PC-3 (cell line): ENCODE data around the gene CTNNA3. TPM values are rescaled to one million over a fixed set of nuclear protein-coding genes. Genes with fewer than 3 reads are reported as not detected.
A peak's percentile ranks its signal among the peaks of the same experiment; 100 is the strongest.

Experiments
- ATAC-seq: fragments of 200-7000 bp; cut with Tn5 transposase; 2 replicates; pipeline ENCODE4 v1.9.1; 2020; ENCODE audit warnings: mild to moderate bottlenecking, moderate library complexity
- BruUV-seq: library from RNA; stranded (reverse); fragments of 400-500 nt; replicated peaks from 2 replicates; lab custom pipeline; 2021; lab: Mats Ljungman, UMichigan
- CTCF ChIA-PET: fragments of 300-600 bp; sonication (Branson Sonifier 250); formaldehyde crosslinking; loops from one replicate; lab custom pipeline; 2022; ENCODE audit warnings: antibody characterized with exemption; lab: Charles Lee
- POLR2A ChIA-PET: fragments of 300-600 bp; sonication (Branson Sonifier 250); formaldehyde crosslinking; loops from one replicate; lab custom pipeline; 2022; ENCODE audit warnings: antibody characterized with exemption; ENCODE audit not compliant: unreplicated experiment; lab: Charles Lee
- DNase-seq: peaks from one replicate; pipeline ENCODE4 v3.0.0-alpha.2; 2015
- H2AFZ ChIP-seq: fragments of 300-600 bp; sonication (generic); 2 replicates; pipeline ENCODE4 v1.6.0; 2016; ENCODE audit warnings: antibody characterized with exemption, low read length
- H3F3A ChIP-seq: fragments of 300-600 bp; sonication (generic); one replicate; pipeline ENCODE4 v1.6.0; 2017; ENCODE audit warnings: antibody characterized with exemption, low read length, control low read depth, mild to moderate bottlenecking; ENCODE audit not compliant: unreplicated experiment
- H3K27ac ChIP-seq: fragments of 300-600 bp; sonication (generic); 2 replicates; pipeline ENCODE4 v1.5.1; 2016; ENCODE audit warnings: mild to moderate bottlenecking, low read length
- H3K27me3 ChIP-seq: fragments of 300-600 bp; sonication (generic); 2 replicates; pipeline ENCODE4 v1.6.1; 2016; ENCODE audit warnings: low read length, mixed read lengths
- H3K36me3 ChIP-seq: fragments of 300-600 bp; sonication (generic); 2 replicates; pipeline ENCODE4 v1.6.1; 2016; ENCODE audit warnings: low read depth, mixed run types, low read length, mixed read lengths
- H3K4me1 ChIP-seq: fragments of 300-600 bp; sonication (generic); 2 replicates; pipeline ENCODE4 v1.5.1; 2016; ENCODE audit warnings: low read length; ENCODE audit not compliant: insufficient read depth
- H3K4me2 ChIP-seq: fragments of 300-600 bp; sonication (generic); 2 replicates; pipeline ENCODE4 v1.6.0; 2016; ENCODE audit warnings: low read length
- H3K4me3 ChIP-seq: fragments of 300-600 bp; sonication (generic); 2 replicates; pipeline ENCODE4 v1.5.1; 2016; ENCODE audit warnings: mild to moderate bottlenecking, low read length, mixed read lengths
- H3K79me2 ChIP-seq: fragments of 300-600 bp; sonication (generic); 2 replicates; pipeline ENCODE4 v1.6.1; 2017; ENCODE audit warnings: low read length, mixed read lengths
- H3K9ac ChIP-seq: fragments of 300-600 bp; sonication (generic); 2 replicates; pipeline ENCODE4 v1.6.0; 2016; ENCODE audit warnings: mild to moderate bottlenecking, low read length
- H3K9me2 ChIP-seq: fragments of 300-600 bp; sonication (generic); replicated peaks from 2 replicates; pipeline ENCODE4 v1.6.1; 2016; ENCODE audit warnings: mixed run types, low read length, mixed read lengths
- H3K9me3 ChIP-seq: fragments of 300-600 bp; sonication (generic); 2 replicates; pipeline ENCODE4 v1.6.1; 2016; ENCODE audit warnings: low read length, mixed read lengths
- H4K20me1 ChIP-seq: fragments of 300-600 bp; sonication (generic); 2 replicates; pipeline ENCODE4 v1.6.1; 2016; ENCODE audit warnings: low read length, mixed read lengths
- CTCF ChIP-seq: fragments of 300-600 bp; sonication (generic); conservative IDR thresholded peaks from 2 replicates; pipeline ENCODE4 v1.5.1; 2017; ENCODE audit warnings: antibody characterized with exemption, low read depth, mild to moderate bottlenecking, low read length
- EZH2 ChIP-seq: fragments of 300-600 bp; sonication (generic); IDR thresholded peaks from one replicate; pipeline ENCODE4 v1.6.1; 2017; ENCODE audit warnings: antibody characterized with exemption, mild to moderate bottlenecking, low read length; ENCODE audit not compliant: unreplicated experiment
- EZH2phosphoT487 ChIP-seq: fragments of 300-600 bp; sonication (generic); IDR thresholded peaks from 2 replicates; pipeline ENCODE4 v1.6.1; 2018; ENCODE audit warnings: mild to moderate bottlenecking, antibody characterized with exemption, low read length, borderline replicate concordance
- intact Hi-C: fragments of 100-400 bp; cut with micrococcal nuclease; formaldehyde crosslinking; loops from 2 replicates; pipeline ENCODE4 v1.9.0; 2023
- total RNA-seq: library from RNA; depleted of rRNA; stranded (reverse); fragments of >200 nt; gene quantifications from 2 replicates; pipeline ENCODE4 v1.2.3, GENCODE V29; 2014

The CTNNA3 gene
- total RNA-seq, 1 experiment from 2014 or later = 1.9 TPM

- Histone ChIP-seq H3K9me2 (no peaks in the 10 kb centered on the region), H3K79me2 (no peaks in the 10 kb centered on the region), H3K36me3 (no peaks in the 10 kb centered on the region), H3F3A (peaks cover 5% of the 10 kb centered on the region), H2AFZ (no peak overlapping the region), H3K4me3 (no peak overlapping the region), H3K4me2 (no peak overlapping the region), H3K4me1 (peaks cover 32% of the 10 kb centered on the region), H4K20me1 (no peaks in the 10 kb centered on the region), H3K9ac (no peak overlapping the region), H3K27ac (no peak overlapping the region), H3K9me3 (no peaks in the 10 kb centered on the region), H3K27me3 (no peaks in the 10 kb centered on the region)
- ChIA-PET POLR2A (no interaction called here), CTCF (no interaction called here)
- BruUV-seq = no TSS peak
- intact Hi-C loops = no loop called here
- DNase-seq (no peak), ATAC-seq (no peak)
- no peak for TF ChIP-seq CTCF
- TF ChIP-seq EZH2 = no peak
- no peak for TF ChIP-seq EZH2phosphoT487
Observed at GRCh38 chr10:67609996-67610793, 85.8 kb downstream of the CTNNA3 start.

GRCh38 chr10:67608001-67608400, 88.0 kb downstream of the CTNNA3 start:
- H3K27me3 ChIP-seq = no peaks in the 10 kb centered on the region
- BruUV-seq = no TSS peak
- H2AFZ ChIP-seq = no peak overlapping the region
- H3K9me2 ChIP-seq = no peaks in the 10 kb centered on the region
- TF ChIP-seq EZH2phosphoT487 (no peak), CTCF (no peak), EZH2 (no peak)
- no peak overlapping the region for H3K4me2 ChIP-seq
- no peak overlapping the region for H3K9ac ChIP-seq
- DNase-seq = no peak
- no peaks in the 10 kb centered on the region for H3K9me3 ChIP-seq
- no peaks in the 10 kb centered on the region for H3K79me2 ChIP-seq
- H4K20me1 ChIP-seq = no peaks in the 10 kb centered on the region
- ChIA-PET CTCF (no interaction called here), POLR2A (no interaction called here)
- H3K4me1 ChIP-seq = peaks cover 36% of the 10 kb centered on the region
- no peak overlapping the region for H3K4me3 ChIP-seq
- H3K27ac ChIP-seq = no peak overlapping the region
- peaks cover 5% of the 10 kb centered on the region for H3F3A ChIP-seq
- no peak for ATAC-seq
- H3K36me3 ChIP-seq = no peaks in the 10 kb centered on the region
- intact Hi-C loops = no loop called here

GRCh38 chr10:67607472-67607871, 88.5 kb downstream of the CTNNA3 start:
- Histone ChIP-seq H4K20me1 (no peaks in the 10 kb centered on the region), H2AFZ (no peak overlapping the region), H3K79me2 (no peaks in the 10 kb centered on the region), H3K9ac (no peak overlapping the region), H3K9me3 (no peaks in the 10 kb centered on the region), H3K9me2 (no peaks in the 10 kb centered on the region), H3K4me3 (no peak overlapping the region), H3K27ac (peak overlapping the region; percentile 25; the same call in 1 of the 2 replicates), H3K4me1 (peaks cover 38% of the 10 kb centered on the region), H3K4me2 (peak overlapping the region; percentile 10), H3K27me3 (no peaks in the 10 kb centered on the region), H3F3A (peaks cover 5% of the 10 kb centered on the region), H3K36me3 (no peaks in the 10 kb centered on the region)
- BruUV-seq = no TSS peak
- TF ChIP-seq CTCF = no peak
- TF ChIP-seq EZH2 = no peak
- TF ChIP-seq EZH2phosphoT487 = no peak
- ATAC-seq = peak; percentile 72
- DNase-seq = peak; percentile 87
- ChIA-PET CTCF (no interaction called here), POLR2A (no interaction called here)
- intact Hi-C loops = loop anchor here (2.0 kb wide), 1 partner anchor 59 kb away; no protein-coding TSS in a partner anchor
